ENCODE measurements around the gene HELLS. TPM values are rescaled to one million over a fixed set of nuclear protein-coding genes. Genes with fewer than 3 reads are reported as not detected.
"Not testable (repeated sequence)": the region's sequence is repeated elsewhere in the genome, so short reads cannot be mapped to it uniquely, and the experiment has no call there.

The HELLS gene
- total and polyA plus RNA-seq, 2 experiments from 2014 or later, result 776 to 913 TPM

- no peak for TF ChIP-seq ZNF462 (CRISPR knock-in tag; IDR thresholded peaks at IDR 0.05)
- no peak for TF ChIP-seq REST (IDR thresholded peaks at IDR 0.05; ENCODE audit: unreplicated experiment)
- Mint-ChIP-seq H3K9me3 (no peaks in the 10 kb centered on the region; the same call in 2 of the 3 replicates), H3K27ac (no peak overlapping the region), H3K4me3 (no peak overlapping the region), H3K36me3 (ENCODE audit: low read depth) (no peaks in the 10 kb centered on the region), H3K4me1 (no peaks in the 10 kb centered on the region), H3K27me3 (ENCODE audit: insufficient read depth, low read depth, poor library complexity) (no peaks in the 10 kb centered on the region)
- Histone ChIP-seq H3K27me3 (ENCODE audit: insufficient read depth) (no peaks in the 10 kb centered on the region), H3K9me2 (ENCODE audit: insufficient read depth) (no peaks in the 10 kb centered on the region), H3K4me3 (no peak overlapping the region), H3K27ac (ENCODE audit: low read depth) (no peak overlapping the region), H3K4me1 (ENCODE audit: insufficient read depth) (no peaks in the 10 kb centered on the region), H3K36me3 (ENCODE audit: insufficient read depth) (no peaks in the 10 kb centered on the region), H2AFZ (no peak overlapping the region), H3K79me2 (replicated peaks; ENCODE audit: insufficient read depth) (no peaks in the 10 kb centered on the region), H3K4me2 (no peak overlapping the region), H4K20me1 (replicated peaks; ENCODE audit: insufficient read depth) (no peaks in the 10 kb centered on the region), H3F3A (replicated peaks; ENCODE audit: low read depth) (no peaks in the 10 kb centered on the region)
- ATAC-seq (no peak), DNase-seq (ENCODE audit: low spot score) (no peak)
Measured at GRCh38 chr10:94533027-94533426, 12.6 kb upstream of the HELLS start.

GRCh38 chr10:94542282-94542681 lies 3.3 kb upstream of the HELLS start:
- Mint-ChIP-seq H3K36me3 (ENCODE audit: low read depth) (peaks cover 17% of the 10 kb centered on the region), H3K4me1 (peaks cover 20% of the 10 kb centered on the region), H3K27me3 (ENCODE audit: insufficient read depth, low read depth, poor library complexity) (peaks cover 15% of the 10 kb centered on the region)
- H3K4me3 ChIP-seq; H3K4me2 ChIP-seq; H3K36me3 ChIP-seq (ENCODE audit: insufficient read depth); H3K9me3 Mint-ChIP-seq; H3F3A ChIP-seq (replicated peaks; ENCODE audit: low read depth); H3K9me2 ChIP-seq (ENCODE audit: insufficient read depth); H3K27ac ChIP-seq (ENCODE audit: low read depth); H4K20me1 ChIP-seq (replicated peaks; ENCODE audit: insufficient read depth); H3K27me3 ChIP-seq (ENCODE audit: insufficient read depth); DNase-seq (ENCODE audit: low spot score); H3K27ac Mint-ChIP-seq; H2AFZ ChIP-seq; ATAC-seq; H3K4me3 Mint-ChIP-seq: not testable (repeated sequence)
- Histone ChIP-seq H3K4me1 (ENCODE audit: insufficient read depth) (peaks cover 25% of the 10 kb centered on the region), H3K79me2 (replicated peaks; ENCODE audit: insufficient read depth) (peaks cover 20% of the 10 kb centered on the region)

Data from GM23338 (cell line).